Mucosa of descending colon (tissue), 3 donors: ENCODE data around the gene NTSR1. TPM values are rescaled to one million over a fixed set of nuclear protein-coding genes. Genes with fewer than 3 reads are reported as not detected.

Experiments used
- ATAC-seq: fragments of 200-7000 bp; cut with Tn5 transposase; one replicate; pipeline ENCODE4 v1.9.1; 2020; ENCODE audit warnings: mild to moderate bottlenecking, moderate library complexity
- DNase-seq, 3 donors: peaks; one replicate each; pipeline ENCODE4 v3.0.0-alpha.2; 2020
- H3K36me3 ChIP-seq: fragments of 200-600 bp; one replicate; pipeline ENCODE4 v1.8.0; 2021; ENCODE audit warnings: low read depth, mild to moderate bottlenecking
- H3K4me1 ChIP-seq: fragments of 200-600 bp; one replicate; pipeline ENCODE4 v1.8.0; 2021; ENCODE audit warnings: low read depth, mild to moderate bottlenecking
- H3K4me3 ChIP-seq: fragments of 200-600 bp; one replicate; pipeline ENCODE4 v1.8.0; 2021; ENCODE audit warnings: mild to moderate bottlenecking
- H3K9me3 ChIP-seq: fragments of 200-600 bp; one replicate; pipeline ENCODE4 v1.8.0; 2021; ENCODE audit warnings: mild to moderate bottlenecking
- intact Hi-C, 2 donors: fragments of 100-400 bp; cut with DNase I in 1 of 2; cut with micrococcal nuclease in 1 of 2; formaldehyde crosslinking; loops; one replicate each; pipeline versions ENCODE4 v1.11.0 to v1.11.1; 2022; cut with DNase I, micrococcal nuclease
- total RNA-seq, 3 donors: library from RNA; stranded (reverse); fragmentation: NEBNext Ultra II Directional in 2 of 3; extraction: Animal tissue kit (Norgen Biotek cat#: 25700) in 2 of 3; gene quantifications; one replicate each; pipeline versions ENCODE4 v1.2.1 to v1.2.4, GENCODE V29; 2021 to 2023
- TF ChIP-seq, protein P1 (sequence below): fragments of 200-600 bp; IDR thresholded peaks from one replicate; pipeline ENCODE4 v1.8.0; 2022; ENCODE audit warnings: antibody characterized with exemption, mild to moderate bottlenecking
- donor health status: DM: no; HTN: no; CAD: no; lungs with moderate emphysema.
- donor health status: DM: no; HTN: no; CAD: no.
- donor health status: DM: no; HTN: yes; CAD: no.

The NTSR1 gene
- total RNA-seq, 3 donors from 2014 or later = 0.31 to 22.1 TPM; not detected in 1

DNA sequence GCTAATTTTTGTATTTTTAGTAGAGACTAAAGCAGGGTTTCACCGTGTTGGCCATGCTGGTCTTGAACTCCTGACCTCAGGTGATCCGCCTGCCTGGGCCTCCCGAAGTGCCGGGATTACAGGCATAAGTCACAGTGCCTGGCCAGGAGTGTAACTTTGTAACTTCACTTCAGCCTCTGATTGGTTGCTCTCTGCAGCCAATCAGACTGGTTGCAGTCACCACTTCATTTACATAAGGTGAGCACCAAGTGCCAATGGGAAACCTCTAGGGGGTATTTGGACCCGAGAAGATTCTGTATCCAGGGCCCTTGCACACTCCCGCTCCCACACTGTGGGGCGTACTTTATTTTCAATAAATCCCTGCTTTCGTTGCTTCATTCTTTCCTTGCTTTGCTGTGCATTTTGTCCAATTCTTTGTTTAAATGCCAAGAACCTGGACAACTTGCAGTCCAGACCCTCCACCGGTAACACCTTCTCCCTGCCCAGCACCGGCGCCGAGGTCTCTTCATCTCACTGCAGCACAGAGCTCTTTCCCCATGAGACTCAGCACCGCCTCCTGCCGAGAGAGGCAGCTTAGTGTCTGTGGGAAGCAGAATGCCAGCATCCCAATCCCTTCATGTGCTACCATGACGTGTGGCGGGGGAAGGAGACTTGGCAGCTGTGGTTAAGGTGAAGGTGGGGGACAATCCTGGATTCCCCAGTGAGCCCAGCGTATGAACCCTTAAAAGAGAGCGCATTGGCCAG lies 73.7 kb downstream of the NTSR1 start:
- no peak for ATAC-seq
- no peaks in the 10 kb centered on the region for H3K36me3 ChIP-seq
- no peak overlapping the region for H3K4me3 ChIP-seq
- H3K4me1 ChIP-seq = no peaks in the 10 kb centered on the region
- TF ChIP-seq, protein P1, sequence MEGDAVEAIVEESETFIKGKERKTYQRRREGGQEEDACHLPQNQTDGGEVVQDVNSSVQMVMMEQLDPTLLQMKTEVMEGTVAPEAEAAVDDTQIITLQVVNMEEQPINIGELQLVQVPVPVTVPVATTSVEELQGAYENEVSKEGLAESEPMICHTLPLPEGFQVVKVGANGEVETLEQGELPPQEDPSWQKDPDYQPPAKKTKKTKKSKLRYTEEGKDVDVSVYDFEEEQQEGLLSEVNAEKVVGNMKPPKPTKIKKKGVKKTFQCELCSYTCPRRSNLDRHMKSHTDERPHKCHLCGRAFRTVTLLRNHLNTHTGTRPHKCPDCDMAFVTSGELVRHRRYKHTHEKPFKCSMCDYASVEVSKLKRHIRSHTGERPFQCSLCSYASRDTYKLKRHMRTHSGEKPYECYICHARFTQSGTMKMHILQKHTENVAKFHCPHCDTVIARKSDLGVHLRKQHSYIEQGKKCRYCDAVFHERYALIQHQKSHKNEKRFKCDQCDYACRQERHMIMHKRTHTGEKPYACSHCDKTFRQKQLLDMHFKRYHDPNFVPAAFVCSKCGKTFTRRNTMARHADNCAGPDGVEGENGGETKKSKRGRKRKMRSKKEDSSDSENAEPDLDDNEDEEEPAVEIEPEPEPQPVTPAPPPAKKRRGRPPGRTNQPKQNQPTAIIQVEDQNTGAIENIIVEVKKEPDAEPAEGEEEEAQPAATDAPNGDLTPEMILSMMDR = no peak
- no peaks in the 10 kb centered on the region for H3K9me3 ChIP-seq
- intact Hi-C loops = no loop called here
- DNase-seq = no peak

DNA sequence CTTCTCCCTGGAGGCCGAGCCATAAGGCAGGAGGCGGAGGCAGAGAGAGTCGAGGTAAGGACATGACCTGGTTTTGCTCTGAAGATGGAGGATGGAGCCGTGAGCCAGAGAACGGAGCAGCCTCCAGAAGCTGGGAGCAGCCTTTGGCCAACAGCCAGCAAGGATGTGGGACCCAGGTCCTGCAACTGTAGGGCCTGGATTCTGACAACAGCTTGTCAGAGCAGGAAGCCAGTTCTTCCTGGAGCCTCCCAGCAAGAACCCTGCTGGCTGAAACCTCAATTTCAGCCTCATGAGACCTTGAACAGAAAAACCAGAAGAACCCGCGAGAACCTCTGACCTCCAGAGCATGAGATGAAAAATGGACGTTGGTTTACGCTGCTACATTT lies 74.2 kb downstream of the NTSR1 start:
- TF ChIP-seq, protein P1 = no peak
- Histone ChIP-seq H3K4me1 (no peaks in the 10 kb centered on the region), H3K9me3 (no peaks in the 10 kb centered on the region), H3K4me3 (no peak overlapping the region), H3K36me3 (no peaks in the 10 kb centered on the region)
- no peak for ATAC-seq
- DNase-seq = no peak
- intact Hi-C loops = no loop called here

DNA sequence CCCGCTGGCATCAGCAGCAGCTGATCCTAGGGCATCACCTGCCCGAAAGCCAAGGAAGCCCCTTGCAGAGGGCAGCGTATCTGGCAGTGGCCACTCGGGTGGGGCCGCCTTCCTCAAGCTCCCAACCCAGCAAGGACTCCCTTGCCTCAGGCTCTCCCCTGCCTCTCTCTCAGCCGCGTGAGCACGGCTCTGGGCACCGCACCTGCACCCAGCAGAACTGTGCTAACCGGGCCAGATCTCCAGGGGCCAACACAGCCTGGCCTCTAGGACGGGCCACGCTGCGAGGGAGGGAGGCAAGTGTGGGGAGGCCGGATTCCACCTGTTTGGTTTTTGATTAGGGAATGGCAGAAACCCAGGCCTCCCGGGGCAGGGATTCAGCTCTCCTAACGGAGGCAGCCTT lies 75.9 kb downstream of the NTSR1 start:
- Histone ChIP-seq H3K9me3 (no peaks in the 10 kb centered on the region), H3K4me3 (no peak overlapping the region), H3K4me1 (no peaks in the 10 kb centered on the region), H3K36me3 (no peaks in the 10 kb centered on the region)
- TF ChIP-seq, protein P1 = no peak
- DNase-seq (no peak), ATAC-seq (no peak)
- intact Hi-C loops = no loop called here

DNA sequence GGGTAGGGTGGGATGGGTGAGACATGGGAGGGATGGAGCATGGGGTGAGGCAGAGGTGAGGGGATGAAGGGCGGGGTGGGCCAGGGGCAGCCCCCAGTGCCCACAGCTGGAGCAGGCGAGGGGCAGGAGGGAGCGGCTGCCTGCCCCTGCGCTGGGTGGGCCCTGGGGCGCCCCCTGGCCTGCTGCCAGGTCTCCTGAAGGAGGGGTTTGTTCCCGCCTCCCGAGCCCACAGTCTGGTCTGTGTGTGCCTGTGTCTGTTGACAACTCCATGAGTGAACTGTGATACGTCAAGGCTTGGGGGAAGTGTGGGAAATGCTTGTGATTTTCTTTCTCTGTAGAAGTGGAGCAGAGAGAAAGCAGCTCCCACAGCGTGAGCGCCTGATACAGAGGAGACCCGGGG lies 76.8 kb downstream of the NTSR1 start:
- DNase-seq (no peak), ATAC-seq (no peak)
- H3K4me3 ChIP-seq = no peak overlapping the region
- no peaks in the 10 kb centered on the region for H3K4me1 ChIP-seq
- H3K9me3 ChIP-seq = no peaks in the 10 kb centered on the region
- no peaks in the 10 kb centered on the region for H3K36me3 ChIP-seq
- TF ChIP-seq, protein P1 = no peak
- intact Hi-C loops = loop anchor here in 1 of 2 donors (5.0 kb wide), 1 partner anchor 113 kb away; no protein-coding TSS in a partner anchor

DNA sequence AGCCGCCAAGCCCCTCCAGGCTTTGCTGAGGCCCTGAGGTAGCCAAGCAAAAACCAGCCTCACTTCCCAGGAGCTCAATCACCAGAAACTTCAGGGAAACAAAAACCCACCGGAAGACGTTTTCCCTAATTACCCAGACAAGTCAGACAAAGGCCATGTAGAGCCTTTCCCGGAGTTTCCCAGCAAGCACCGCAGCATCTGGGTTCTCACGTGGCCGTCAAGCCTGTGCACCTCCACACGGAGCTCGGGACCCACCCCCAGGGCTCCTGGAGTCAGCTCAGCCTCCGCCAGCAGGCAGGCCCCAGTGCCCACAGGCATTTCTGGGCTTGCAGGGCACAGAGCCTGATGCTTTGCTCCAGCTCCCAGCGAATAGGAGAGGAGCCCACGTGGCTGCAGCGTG lies 77.5 kb downstream of the NTSR1 start:
- TF ChIP-seq, protein P1 = no peak
- no peak for DNase-seq
- no peaks in the 10 kb centered on the region for H3K36me3 ChIP-seq
- no peak for ATAC-seq
- H3K4me3 ChIP-seq = no peak overlapping the region
- H3K9me3 ChIP-seq = no peaks in the 10 kb centered on the region
- H3K4me1 ChIP-seq = no peaks in the 10 kb centered on the region
- intact Hi-C loops = loop anchor here in 1 of 2 donors (5.0 kb wide), 1 partner anchor 114 kb away; no protein-coding TSS in a partner anchor
